Activated naive CD4-positive, alpha-beta T cell treated with anti-CD3 and anti-CD28 coated beads, Interleukin-2, amount 50 U/mL, for 24 hours (primary cell): ENCODE results near the gene TOLLIP.

Experiments
- H3K27ac Mint-ChIP-seq: one replicate; pipeline ENCODE4 v1.8.0; 2021; ENCODE audit warnings: mild to moderate bottlenecking, mixed read lengths
- H3K27me3 Mint-ChIP-seq: one replicate; pipeline ENCODE4 v1.8.0; 2021; ENCODE audit warnings: mixed read lengths
- H3K36me3 Mint-ChIP-seq: one replicate; pipeline ENCODE4 v1.8.0; 2021; ENCODE audit warnings: mixed read lengths
- H3K4me1 Mint-ChIP-seq: one replicate; pipeline ENCODE4 v1.8.0; 2021; ENCODE audit warnings: mixed read lengths
- H3K4me3 Mint-ChIP-seq: one replicate; pipeline ENCODE4 v1.8.0; 2021; ENCODE audit warnings: mild to moderate bottlenecking, mixed read lengths
- H3K9me3 Mint-ChIP-seq: one replicate; pipeline ENCODE4 v1.8.0; 2021; ENCODE audit warnings: mixed read lengths

TOLLIP gene

GRCh38 chr11:1226226-1226985, 83.0 kb downstream of the TOLLIP start:
- H3K27ac Mint-ChIP-seq: no peak overlapping the region
- H3K27me3 Mint-ChIP-seq: peaks cover 6% of the 10 kb centered on the region
- no peaks in the 10 kb centered on the region for H3K36me3 Mint-ChIP-seq
- no peaks in the 10 kb centered on the region for H3K9me3 Mint-ChIP-seq
- no peaks in the 10 kb centered on the region for H3K4me1 Mint-ChIP-seq
- H3K4me3 Mint-ChIP-seq: no peak overlapping the region

GRCh38 chr11:1225386-1226225, 83.8 kb downstream of the TOLLIP start:
- H3K4me1 Mint-ChIP-seq: no peaks in the 10 kb centered on the region
- no peak overlapping the region for H3K27ac Mint-ChIP-seq
- H3K36me3 Mint-ChIP-seq: no peaks in the 10 kb centered on the region
- H3K4me3 Mint-ChIP-seq: no peak overlapping the region
- peaks cover 9% of the 10 kb centered on the region for H3K27me3 Mint-ChIP-seq
- no peaks in the 10 kb centered on the region for H3K9me3 Mint-ChIP-seq

GRCh38 chr11:1224491-1225385, 84.7 kb downstream of the TOLLIP start:
- no peak overlapping the region for H3K4me3 Mint-ChIP-seq
- H3K27ac Mint-ChIP-seq: no peak overlapping the region
- H3K36me3 Mint-ChIP-seq: no peaks in the 10 kb centered on the region
- no peaks in the 10 kb centered on the region for H3K9me3 Mint-ChIP-seq
- no peaks in the 10 kb centered on the region for H3K4me1 Mint-ChIP-seq
- H3K27me3 Mint-ChIP-seq: peaks cover 9% of the 10 kb centered on the region
